H1 (cell line): ENCODE measurements around the gene DCTN3. TPM values are rescaled to one million over a fixed set of nuclear protein-coding genes. Genes with fewer than 3 reads are reported as not detected.

Experiments used
- CBX8 ChIP-seq: fragments of 300-800, 300-1000 bp; sonication (generic); IDR thresholded peaks from 2 replicates; pipeline ENCODE4 v1.7.1; 2016; ENCODE audit warnings: low read depth, low read length, borderline replicate concordance
- CTBP2 ChIP-seq: IDR thresholded peaks from 2 replicates; pipeline ENCODE4 v1.7.0; 2011; ENCODE audit warnings: borderline replicate concordance, mild to moderate bottlenecking, moderate library complexity, mixed read lengths, low read length; ENCODE audit not compliant: insufficient read depth, insufficient read length
- MAFK ChIP-seq: IDR thresholded peaks from 2 replicates; pipeline ENCODE4 v1.6.1; 2012; ENCODE audit warnings: low read depth, mild to moderate bottlenecking, improper control_type of control experiment, low read length
- PHF8 ChIP-seq: fragments of 200-600 bp; sonication (generic); conservative IDR thresholded peaks from 2 replicates; pipeline ENCODE4 v1.7.1; 2012; ENCODE audit warnings: low read depth, mild to moderate bottlenecking, inconsistent platforms, low read length, moderate library complexity
- RNF2 ChIP-seq: fragments of 200-900, 300-1000 bp; sonication (generic); IDR thresholded peaks from 2 replicates; pipeline ENCODE4 v1.7.1; 2016; ENCODE audit warnings: borderline replicate concordance, low read depth, mild to moderate bottlenecking, antibody characterized with exemption, low read length; ENCODE audit not compliant: poor library complexity, severe bottlenecking; ENCODE audit errors: missing control alignments
- SAP30 ChIP-seq: fragments of 300-600 bp; sonication (generic); IDR thresholded peaks from 2 replicates; pipeline ENCODE4 v1.7.1; 2012; ENCODE audit warnings: low read length, moderate library complexity, mild to moderate bottlenecking, inconsistent platforms; ENCODE audit not compliant: insufficient read depth, insufficient replicate concordance
- SRF ChIP-seq: IDR thresholded peaks from 2 replicates; pipeline ENCODE4 v1.6.1; 2011; ENCODE audit warnings: mild to moderate bottlenecking, low read depth, low read length, moderate library complexity
- polyA plus RNA-seq, 7 experiments: library from polyadenylated mRNA; depleted of rRNA in 3 of 7; stranded (reverse) in 5 of 7; unstranded in 2 of 7; fragments of >200 nt in 5 of 7; fragments of 200-250 nt in 2 of 7; gene quantifications; 1 replicate in 5 of 7; 2 replicates in 1 of 7; 4 replicates in 1 of 7; pipeline versions ENCODE4 v1.2.1 to v1.2.3, GENCODE V29; 2011 to 2013; ENCODE audit warnings: missing spikeins in 2 of 7, mixed read lengths in 2 of 7
- total RNA-seq: library from RNA; stranded (reverse); fragmentation: NEBNext Ultra II Directional; extraction: Animal tissue kit (Norgen Biotek cat#: 25700); gene quantifications from 2 replicates; pipeline ENCODE4 v1.2.1, GENCODE V29; 2021
- TF ChIP-seq, protein P1 (sequence below): fragments of 300-600 bp; sonication (generic); IDR thresholded peaks from 2 replicates; pipeline ENCODE4 v1.7.1; 2012; ENCODE audit warnings: low read length, moderate library complexity, mild to moderate bottlenecking, inconsistent platforms; ENCODE audit not compliant: insufficient replicate concordance

The DCTN3 gene
- total and polyA plus RNA-seq, 2 of the 8 experiments (the other 6 are each of a cell fraction or from before 2014, with no cell fraction given): 25.6 to 39.2 TPM

DNA sequence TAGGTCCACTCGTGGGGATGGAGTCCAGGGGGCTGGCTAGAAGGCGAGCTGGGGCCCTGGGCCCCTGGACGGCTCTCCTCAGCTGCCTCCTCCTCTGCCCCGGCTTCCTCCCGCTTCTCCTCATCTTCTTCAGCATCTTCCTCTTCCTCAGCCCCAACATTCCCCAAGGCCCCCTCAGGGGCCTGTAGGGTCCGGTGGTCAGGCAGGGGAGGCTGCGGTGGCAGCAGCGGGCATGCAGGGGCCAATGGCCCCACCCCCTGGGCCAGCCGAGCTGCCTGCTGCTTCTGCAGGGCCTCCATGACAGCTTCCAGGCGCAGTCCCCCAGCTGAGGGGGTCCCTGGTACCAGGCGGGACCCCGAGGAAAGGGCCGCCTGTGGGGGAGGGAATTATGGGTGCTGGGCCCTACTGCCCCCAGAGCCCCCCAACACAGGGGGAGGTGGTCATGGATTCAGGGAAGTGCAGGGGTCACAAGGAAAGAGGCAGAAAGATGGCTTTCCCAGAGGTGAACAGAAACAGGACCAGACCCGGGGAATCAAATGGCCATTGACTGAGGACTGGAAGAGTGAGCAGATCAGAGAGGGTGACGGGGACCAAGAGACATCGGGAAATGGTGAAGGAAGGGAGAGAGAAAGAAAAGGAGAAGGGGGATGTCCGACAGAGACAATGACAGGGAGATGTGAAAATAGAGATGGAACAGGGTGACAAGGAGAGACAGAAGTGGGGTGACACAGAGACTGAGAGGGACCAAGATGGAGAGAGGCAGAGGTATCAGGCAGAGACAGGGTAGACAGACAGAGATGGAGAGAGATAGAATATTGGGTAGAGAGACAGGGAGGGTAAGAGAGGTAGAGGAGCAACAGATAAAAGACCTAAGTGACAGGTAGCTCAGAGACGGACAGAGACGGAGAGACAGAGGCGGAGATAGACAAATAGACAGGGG, 7.7 kb upstream of the DCTN3 start (continued):
- TF ChIP-seq, protein P1, sequence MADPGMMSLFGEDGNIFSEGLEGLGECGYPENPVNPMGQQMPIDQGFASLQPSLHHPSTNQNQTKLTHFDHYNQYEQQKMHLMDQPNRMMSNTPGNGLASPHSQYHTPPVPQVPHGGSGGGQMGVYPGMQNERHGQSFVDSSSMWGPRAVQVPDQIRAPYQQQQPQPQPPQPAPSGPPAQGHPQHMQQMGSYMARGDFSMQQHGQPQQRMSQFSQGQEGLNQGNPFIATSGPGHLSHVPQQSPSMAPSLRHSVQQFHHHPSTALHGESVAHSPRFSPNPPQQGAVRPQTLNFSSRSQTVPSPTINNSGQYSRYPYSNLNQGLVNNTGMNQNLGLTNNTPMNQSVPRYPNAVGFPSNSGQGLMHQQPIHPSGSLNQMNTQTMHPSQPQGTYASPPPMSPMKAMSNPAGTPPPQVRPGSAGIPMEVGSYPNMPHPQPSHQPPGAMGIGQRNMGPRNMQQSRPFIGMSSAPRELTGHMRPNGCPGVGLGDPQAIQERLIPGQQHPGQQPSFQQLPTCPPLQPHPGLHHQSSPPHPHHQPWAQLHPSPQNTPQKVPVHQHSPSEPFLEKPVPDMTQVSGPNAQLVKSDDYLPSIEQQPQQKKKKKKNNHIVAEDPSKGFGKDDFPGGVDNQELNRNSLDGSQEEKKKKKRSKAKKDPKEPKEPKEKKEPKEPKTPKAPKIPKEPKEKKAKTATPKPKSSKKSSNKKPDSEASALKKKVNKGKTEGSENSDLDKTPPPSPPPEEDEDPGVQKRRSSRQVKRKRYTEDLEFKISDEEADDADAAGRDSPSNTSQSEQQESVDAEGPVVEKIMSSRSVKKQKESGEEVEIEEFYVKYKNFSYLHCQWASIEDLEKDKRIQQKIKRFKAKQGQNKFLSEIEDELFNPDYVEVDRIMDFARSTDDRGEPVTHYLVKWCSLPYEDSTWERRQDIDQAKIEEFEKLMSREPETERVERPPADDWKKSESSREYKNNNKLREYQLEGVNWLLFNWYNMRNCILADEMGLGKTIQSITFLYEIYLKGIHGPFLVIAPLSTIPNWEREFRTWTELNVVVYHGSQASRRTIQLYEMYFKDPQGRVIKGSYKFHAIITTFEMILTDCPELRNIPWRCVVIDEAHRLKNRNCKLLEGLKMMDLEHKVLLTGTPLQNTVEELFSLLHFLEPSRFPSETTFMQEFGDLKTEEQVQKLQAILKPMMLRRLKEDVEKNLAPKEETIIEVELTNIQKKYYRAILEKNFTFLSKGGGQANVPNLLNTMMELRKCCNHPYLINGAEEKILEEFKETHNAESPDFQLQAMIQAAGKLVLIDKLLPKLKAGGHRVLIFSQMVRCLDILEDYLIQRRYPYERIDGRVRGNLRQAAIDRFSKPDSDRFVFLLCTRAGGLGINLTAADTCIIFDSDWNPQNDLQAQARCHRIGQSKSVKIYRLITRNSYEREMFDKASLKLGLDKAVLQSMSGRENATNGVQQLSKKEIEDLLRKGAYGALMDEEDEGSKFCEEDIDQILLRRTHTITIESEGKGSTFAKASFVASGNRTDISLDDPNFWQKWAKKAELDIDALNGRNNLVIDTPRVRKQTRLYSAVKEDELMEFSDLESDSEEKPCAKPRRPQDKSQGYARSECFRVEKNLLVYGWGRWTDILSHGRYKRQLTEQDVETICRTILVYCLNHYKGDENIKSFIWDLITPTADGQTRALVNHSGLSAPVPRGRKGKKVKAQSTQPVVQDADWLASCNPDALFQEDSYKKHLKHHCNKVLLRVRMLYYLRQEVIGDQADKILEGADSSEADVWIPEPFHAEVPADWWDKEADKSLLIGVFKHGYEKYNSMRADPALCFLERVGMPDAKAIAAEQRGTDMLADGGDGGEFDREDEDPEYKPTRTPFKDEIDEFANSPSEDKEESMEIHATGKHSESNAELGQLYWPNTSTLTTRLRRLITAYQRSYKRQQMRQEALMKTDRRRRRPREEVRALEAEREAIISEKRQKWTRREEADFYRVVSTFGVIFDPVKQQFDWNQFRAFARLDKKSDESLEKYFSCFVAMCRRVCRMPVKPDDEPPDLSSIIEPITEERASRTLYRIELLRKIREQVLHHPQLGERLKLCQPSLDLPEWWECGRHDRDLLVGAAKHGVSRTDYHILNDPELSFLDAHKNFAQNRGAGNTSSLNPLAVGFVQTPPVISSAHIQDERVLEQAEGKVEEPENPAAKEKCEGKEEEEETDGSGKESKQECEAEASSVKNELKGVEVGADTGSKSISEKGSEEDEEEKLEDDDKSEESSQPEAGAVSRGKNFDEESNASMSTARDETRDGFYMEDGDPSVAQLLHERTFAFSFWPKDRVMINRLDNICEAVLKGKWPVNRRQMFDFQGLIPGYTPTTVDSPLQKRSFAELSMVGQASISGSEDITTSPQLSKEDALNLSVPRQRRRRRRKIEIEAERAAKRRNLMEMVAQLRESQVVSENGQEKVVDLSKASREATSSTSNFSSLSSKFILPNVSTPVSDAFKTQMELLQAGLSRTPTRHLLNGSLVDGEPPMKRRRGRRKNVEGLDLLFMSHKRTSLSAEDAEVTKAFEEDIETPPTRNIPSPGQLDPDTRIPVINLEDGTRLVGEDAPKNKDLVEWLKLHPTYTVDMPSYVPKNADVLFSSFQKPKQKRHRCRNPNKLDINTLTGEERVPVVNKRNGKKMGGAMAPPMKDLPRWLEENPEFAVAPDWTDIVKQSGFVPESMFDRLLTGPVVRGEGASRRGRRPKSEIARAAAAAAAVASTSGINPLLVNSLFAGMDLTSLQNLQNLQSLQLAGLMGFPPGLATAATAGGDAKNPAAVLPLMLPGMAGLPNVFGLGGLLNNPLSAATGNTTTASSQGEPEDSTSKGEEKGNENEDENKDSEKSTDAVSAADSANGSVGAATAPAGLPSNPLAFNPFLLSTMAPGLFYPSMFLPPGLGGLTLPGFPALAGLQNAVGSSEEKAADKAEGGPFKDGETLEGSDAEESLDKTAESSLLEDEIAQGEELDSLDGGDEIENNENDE: no peak
- TF ChIP-seq MAFK (no peak), SAP30 (no peak), RNF2 (no peak), PHF8 (no peak), CBX8 (no peak), CTBP2 (no peak), SRF (no peak)
